Measurements from ENCODE around the gene PDE4D.

DNA sequence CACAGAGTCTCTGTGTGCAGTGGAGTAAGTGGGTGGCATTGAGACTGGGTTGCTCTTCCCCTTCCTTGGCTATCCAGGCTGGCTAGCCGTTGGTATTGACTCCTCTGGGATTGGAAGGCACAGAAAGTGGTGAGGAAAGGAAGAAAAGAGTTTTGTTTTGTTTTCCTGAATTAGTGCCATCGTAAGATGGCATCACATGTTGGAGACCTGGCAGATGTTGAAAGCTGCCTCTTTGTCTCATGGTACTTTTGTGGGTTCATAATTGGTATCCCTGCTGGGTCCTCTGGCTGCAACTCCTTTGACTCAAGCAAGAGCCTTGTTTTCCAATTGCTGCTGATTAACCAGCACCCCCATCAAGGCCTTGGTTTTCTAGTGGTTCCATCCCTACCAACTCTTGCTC is 293.8 kb downstream of the PDE4D start:
- TF ChIP-seq POLR2A (IDR thresholded peaks at IDR 0.05; ENCODE audit: low read depth, low read length) (no peak), SMC3 (IDR thresholded peaks at IDR 0.05; ENCODE audit: low read depth, low read length) (no peak)
- TF ChIP-seq, protein P1, sequence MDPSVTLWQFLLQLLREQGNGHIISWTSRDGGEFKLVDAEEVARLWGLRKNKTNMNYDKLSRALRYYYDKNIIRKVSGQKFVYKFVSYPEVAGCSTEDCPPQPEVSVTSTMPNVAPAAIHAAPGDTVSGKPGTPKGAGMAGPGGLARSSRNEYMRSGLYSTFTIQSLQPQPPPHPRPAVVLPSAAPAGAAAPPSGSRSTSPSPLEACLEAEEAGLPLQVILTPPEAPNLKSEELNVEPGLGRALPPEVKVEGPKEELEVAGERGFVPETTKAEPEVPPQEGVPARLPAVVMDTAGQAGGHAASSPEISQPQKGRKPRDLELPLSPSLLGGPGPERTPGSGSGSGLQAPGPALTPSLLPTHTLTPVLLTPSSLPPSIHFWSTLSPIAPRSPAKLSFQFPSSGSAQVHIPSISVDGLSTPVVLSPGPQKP (IDR thresholded peaks at IDR 0.05; ENCODE audit: borderline replicate concordance, low read depth, low read length): no peak
- TF ChIP-seq, protein P2, sequence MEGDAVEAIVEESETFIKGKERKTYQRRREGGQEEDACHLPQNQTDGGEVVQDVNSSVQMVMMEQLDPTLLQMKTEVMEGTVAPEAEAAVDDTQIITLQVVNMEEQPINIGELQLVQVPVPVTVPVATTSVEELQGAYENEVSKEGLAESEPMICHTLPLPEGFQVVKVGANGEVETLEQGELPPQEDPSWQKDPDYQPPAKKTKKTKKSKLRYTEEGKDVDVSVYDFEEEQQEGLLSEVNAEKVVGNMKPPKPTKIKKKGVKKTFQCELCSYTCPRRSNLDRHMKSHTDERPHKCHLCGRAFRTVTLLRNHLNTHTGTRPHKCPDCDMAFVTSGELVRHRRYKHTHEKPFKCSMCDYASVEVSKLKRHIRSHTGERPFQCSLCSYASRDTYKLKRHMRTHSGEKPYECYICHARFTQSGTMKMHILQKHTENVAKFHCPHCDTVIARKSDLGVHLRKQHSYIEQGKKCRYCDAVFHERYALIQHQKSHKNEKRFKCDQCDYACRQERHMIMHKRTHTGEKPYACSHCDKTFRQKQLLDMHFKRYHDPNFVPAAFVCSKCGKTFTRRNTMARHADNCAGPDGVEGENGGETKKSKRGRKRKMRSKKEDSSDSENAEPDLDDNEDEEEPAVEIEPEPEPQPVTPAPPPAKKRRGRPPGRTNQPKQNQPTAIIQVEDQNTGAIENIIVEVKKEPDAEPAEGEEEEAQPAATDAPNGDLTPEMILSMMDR (conservative IDR thresholded peaks at IDR 0.05; ENCODE audit: low read depth, low read length): no peak

All from IMR-90 (cell line).